ENCODE measurements around the gene COLEC11. TPM values are rescaled to one million over a fixed set of nuclear protein-coding genes. Genes with fewer than 3 reads are reported as not detected.

The COLEC11 gene
- total RNA-seq, 1 experiment from 2014 or later: 1.3 TPM

GRCh38 chr2:3626118-3626811, 31.4 kb downstream of the COLEC11 start:
- H3K4me1 Mint-ChIP-seq: peaks cover 8% of the 10 kb centered on the region
- H3K27ac Mint-ChIP-seq: no peak overlapping the region
- ChIA-PET CTCF (no interaction called here), POLR2A (no interaction called here)
- TF ChIP-seq ATF2 (CRISPR knock-in tag; IDR thresholded peaks at IDR 0.05; ENCODE audit: borderline replicate concordance, low read depth): no peak
- no peak for TF ChIP-seq ATF6 (CRISPR knock-in tag; IDR thresholded peaks at IDR 0.05)
- no peak for TF ChIP-seq ZBTB21 (CRISPR knock-in tag; IDR thresholded peaks at IDR 0.05; ENCODE audit: borderline replicate concordance)
- TF ChIP-seq MXD4 (CRISPR knock-in tag; IDR thresholded peaks at IDR 0.05; ENCODE audit: borderline replicate concordance): no peak
- TF ChIP-seq PRRX2 (CRISPR knock-in tag; IDR thresholded peaks at IDR 0.05): no peak
- TF ChIP-seq, protein P1, sequence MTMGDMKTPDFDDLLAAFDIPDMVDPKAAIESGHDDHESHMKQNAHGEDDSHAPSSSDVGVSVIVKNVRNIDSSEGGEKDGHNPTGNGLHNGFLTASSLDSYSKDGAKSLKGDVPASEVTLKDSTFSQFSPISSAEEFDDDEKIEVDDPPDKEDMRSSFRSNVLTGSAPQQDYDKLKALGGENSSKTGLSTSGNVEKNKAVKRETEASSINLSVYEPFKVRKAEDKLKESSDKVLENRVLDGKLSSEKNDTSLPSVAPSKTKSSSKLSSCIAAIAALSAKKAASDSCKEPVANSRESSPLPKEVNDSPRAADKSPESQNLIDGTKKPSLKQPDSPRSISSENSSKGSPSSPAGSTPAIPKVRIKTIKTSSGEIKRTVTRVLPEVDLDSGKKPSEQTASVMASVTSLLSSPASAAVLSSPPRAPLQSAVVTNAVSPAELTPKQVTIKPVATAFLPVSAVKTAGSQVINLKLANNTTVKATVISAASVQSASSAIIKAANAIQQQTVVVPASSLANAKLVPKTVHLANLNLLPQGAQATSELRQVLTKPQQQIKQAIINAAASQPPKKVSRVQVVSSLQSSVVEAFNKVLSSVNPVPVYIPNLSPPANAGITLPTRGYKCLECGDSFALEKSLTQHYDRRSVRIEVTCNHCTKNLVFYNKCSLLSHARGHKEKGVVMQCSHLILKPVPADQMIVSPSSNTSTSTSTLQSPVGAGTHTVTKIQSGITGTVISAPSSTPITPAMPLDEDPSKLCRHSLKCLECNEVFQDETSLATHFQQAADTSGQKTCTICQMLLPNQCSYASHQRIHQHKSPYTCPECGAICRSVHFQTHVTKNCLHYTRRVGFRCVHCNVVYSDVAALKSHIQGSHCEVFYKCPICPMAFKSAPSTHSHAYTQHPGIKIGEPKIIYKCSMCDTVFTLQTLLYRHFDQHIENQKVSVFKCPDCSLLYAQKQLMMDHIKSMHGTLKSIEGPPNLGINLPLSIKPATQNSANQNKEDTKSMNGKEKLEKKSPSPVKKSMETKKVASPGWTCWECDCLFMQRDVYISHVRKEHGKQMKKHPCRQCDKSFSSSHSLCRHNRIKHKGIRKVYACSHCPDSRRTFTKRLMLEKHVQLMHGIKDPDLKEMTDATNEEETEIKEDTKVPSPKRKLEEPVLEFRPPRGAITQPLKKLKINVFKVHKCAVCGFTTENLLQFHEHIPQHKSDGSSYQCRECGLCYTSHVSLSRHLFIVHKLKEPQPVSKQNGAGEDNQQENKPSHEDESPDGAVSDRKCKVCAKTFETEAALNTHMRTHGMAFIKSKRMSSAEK (CRISPR knock-in tag; IDR thresholded peaks at IDR 0.05; ENCODE audit: borderline replicate concordance): no peak
- TF ChIP-seq, protein P2, sequence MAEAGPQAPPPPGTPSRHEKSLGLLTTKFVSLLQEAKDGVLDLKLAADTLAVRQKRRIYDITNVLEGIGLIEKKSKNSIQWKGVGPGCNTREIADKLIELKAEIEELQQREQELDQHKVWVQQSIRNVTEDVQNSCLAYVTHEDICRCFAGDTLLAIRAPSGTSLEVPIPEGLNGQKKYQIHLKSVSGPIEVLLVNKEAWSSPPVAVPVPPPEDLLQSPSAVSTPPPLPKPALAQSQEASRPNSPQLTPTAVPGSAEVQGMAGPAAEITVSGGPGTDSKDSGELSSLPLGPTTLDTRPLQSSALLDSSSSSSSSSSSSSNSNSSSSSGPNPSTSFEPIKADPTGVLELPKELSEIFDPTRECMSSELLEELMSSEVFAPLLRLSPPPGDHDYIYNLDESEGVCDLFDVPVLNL (CRISPR knock-in tag; IDR thresholded peaks at IDR 0.05; ENCODE audit: borderline replicate concordance, low read depth): no peak
- TF ChIP-seq JUN (CRISPR knock-in tag; IDR thresholded peaks at IDR 0.05): no peak
- TF ChIP-seq HMGA2 (CRISPR knock-in tag; IDR thresholded peaks at IDR 0.05): no peak
- TF ChIP-seq, protein P3, sequence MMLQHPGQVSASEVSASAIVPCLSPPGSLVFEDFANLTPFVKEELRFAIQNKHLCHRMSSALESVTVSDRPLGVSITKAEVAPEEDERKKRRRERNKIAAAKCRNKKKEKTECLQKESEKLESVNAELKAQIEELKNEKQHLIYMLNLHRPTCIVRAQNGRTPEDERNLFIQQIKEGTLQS (CRISPR knock-in tag; conservative IDR thresholded peaks at IDR 0.05): no peak
- no peak for TF ChIP-seq AFF4 (CRISPR knock-in tag; IDR thresholded peaks at IDR 0.05; ENCODE audit: borderline replicate concordance)
- TF ChIP-seq, protein P4, sequence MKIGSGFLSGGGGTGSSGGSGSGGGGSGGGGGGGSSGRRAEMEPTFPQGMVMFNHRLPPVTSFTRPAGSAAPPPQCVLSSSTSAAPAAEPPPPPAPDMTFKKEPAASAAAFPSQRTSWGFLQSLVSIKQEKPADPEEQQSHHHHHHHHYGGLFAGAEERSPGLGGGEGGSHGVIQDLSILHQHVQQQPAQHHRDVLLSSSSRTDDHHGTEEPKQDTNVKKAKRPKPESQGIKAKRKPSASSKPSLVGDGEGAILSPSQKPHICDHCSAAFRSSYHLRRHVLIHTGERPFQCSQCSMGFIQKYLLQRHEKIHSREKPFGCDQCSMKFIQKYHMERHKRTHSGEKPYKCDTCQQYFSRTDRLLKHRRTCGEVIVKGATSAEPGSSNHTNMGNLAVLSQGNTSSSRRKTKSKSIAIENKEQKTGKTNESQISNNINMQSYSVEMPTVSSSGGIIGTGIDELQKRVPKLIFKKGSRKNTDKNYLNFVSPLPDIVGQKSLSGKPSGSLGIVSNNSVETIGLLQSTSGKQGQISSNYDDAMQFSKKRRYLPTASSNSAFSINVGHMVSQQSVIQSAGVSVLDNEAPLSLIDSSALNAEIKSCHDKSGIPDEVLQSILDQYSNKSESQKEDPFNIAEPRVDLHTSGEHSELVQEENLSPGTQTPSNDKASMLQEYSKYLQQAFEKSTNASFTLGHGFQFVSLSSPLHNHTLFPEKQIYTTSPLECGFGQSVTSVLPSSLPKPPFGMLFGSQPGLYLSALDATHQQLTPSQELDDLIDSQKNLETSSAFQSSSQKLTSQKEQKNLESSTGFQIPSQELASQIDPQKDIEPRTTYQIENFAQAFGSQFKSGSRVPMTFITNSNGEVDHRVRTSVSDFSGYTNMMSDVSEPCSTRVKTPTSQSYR (CRISPR knock-in tag; IDR thresholded peaks at IDR 0.05): no peak
- ATAC-seq: no peak
- no peaks in the 10 kb centered on the region for H3K36me3 Mint-ChIP-seq
- no peaks in the 10 kb centered on the region for H3K27me3 Mint-ChIP-seq (ENCODE audit: low read depth)
- H3K4me3 Mint-ChIP-seq: no peak overlapping the region
- DNase-seq (ENCODE audit: low spot score): no peak
- peaks cover 23% of the 10 kb centered on the region for H3K9me3 Mint-ChIP-seq
